RWPE2 (cell line): Measurements from ENCODE around the gene COPE.

Experiments
- ATAC-seq: fragments of 200-7000 bp; cut with Tn5 transposase; 3 replicates; pipeline ENCODE4 v1.9.1; 2021; ENCODE audit warnings: low read depth
- DNase-seq: peaks from one replicate; pipeline ENCODE4 v3.0.0-alpha.2; 2020; ENCODE audit warnings: low spot score
- H3K27ac ChIP-seq: fragments of 450-650 bp; 2 replicates; pipeline ENCODE4 v1.5.1; 2017; ENCODE audit warnings: mild to moderate bottlenecking; ENCODE audit not compliant: poor library complexity, severe bottlenecking
- H3K27me3 ChIP-seq: fragments of 250-450 bp; sonication (Bioruptor Pico); 2 replicates; pipeline ENCODE4 v1.5.1; 2021; ENCODE audit warnings: mild to moderate bottlenecking, moderate library complexity; ENCODE audit not compliant: insufficient read depth, poor library complexity, severe bottlenecking
- H3K36me3 ChIP-seq: fragments of 250-450 bp; sonication (Bioruptor Pico); 2 replicates; pipeline ENCODE4 v1.5.1; 2020; ENCODE audit warnings: low read depth, mild to moderate bottlenecking, moderate library complexity
- H3K4me1 ChIP-seq: fragments of 250-450 bp; sonication (Bioruptor Pico); 2 replicates; pipeline ENCODE4 v1.5.1; 2021; ENCODE audit warnings: mild to moderate bottlenecking, moderate library complexity; ENCODE audit not compliant: insufficient read depth, poor library complexity, severe bottlenecking
- H3K4me3 ChIP-seq: fragments of 250-450 bp; sonication (Bioruptor Pico); 2 replicates; pipeline ENCODE4 v1.5.1; 2021; ENCODE audit warnings: mild to moderate bottlenecking, moderate library complexity; ENCODE audit not compliant: severe bottlenecking
- H3K9me3 ChIP-seq: fragments of 250-450 bp; sonication (Bioruptor Pico); 2 replicates; pipeline ENCODE4 v1.5.1; 2021; ENCODE audit warnings: mild to moderate bottlenecking, moderate library complexity; ENCODE audit not compliant: severe bottlenecking
- TF ChIP-seq, protein P1 (sequence below): fragments of 450-650 bp; IDR thresholded peaks from one replicate; pipeline ENCODE4 v1.5.1; 2017; ENCODE audit warnings: mild to moderate bottlenecking, moderate library complexity; ENCODE audit not compliant: poor library complexity, severe bottlenecking

COPE gene

GRCh38 chr19:18886972-18887371 lies 32.2 kb downstream of the COPE start:
- H3K27me3 ChIP-seq, result no peaks in the 10 kb centered on the region
- ATAC-seq, result no peak
- DNase-seq, result no peak
- H3K4me3 ChIP-seq, result no peak overlapping the region
- no peaks in the 10 kb centered on the region for H3K9me3 ChIP-seq
- H3K4me1 ChIP-seq, result no peaks in the 10 kb centered on the region
- H3K27ac ChIP-seq, result no peak overlapping the region
- H3K36me3 ChIP-seq, result no peaks in the 10 kb centered on the region
- TF ChIP-seq, protein P1, sequence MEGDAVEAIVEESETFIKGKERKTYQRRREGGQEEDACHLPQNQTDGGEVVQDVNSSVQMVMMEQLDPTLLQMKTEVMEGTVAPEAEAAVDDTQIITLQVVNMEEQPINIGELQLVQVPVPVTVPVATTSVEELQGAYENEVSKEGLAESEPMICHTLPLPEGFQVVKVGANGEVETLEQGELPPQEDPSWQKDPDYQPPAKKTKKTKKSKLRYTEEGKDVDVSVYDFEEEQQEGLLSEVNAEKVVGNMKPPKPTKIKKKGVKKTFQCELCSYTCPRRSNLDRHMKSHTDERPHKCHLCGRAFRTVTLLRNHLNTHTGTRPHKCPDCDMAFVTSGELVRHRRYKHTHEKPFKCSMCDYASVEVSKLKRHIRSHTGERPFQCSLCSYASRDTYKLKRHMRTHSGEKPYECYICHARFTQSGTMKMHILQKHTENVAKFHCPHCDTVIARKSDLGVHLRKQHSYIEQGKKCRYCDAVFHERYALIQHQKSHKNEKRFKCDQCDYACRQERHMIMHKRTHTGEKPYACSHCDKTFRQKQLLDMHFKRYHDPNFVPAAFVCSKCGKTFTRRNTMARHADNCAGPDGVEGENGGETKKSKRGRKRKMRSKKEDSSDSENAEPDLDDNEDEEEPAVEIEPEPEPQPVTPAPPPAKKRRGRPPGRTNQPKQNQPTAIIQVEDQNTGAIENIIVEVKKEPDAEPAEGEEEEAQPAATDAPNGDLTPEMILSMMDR, result no peak

GRCh38 chr19:18883526-18884304 lies 35.5 kb downstream of the COPE start:
- no peaks in the 10 kb centered on the region for H3K27me3 ChIP-seq
- ATAC-seq (no peak), DNase-seq (no peak)
- H3K9me3 ChIP-seq, result no peaks in the 10 kb centered on the region
- TF ChIP-seq, protein P1, result no peak
- no peaks in the 10 kb centered on the region for H3K36me3 ChIP-seq
- H3K4me3 ChIP-seq, result no peak overlapping the region
- H3K27ac ChIP-seq, result no peak overlapping the region
- H3K4me1 ChIP-seq, result no peaks in the 10 kb centered on the region

GRCh38 chr19:18881491-18881890 lies 37.7 kb downstream of the COPE start:
- Histone ChIP-seq H3K9me3 (no peaks in the 10 kb centered on the region), H3K27ac (no peak overlapping the region), H3K4me1 (no peaks in the 10 kb centered on the region), H3K4me3 (no peak overlapping the region), H3K36me3 (no peaks in the 10 kb centered on the region), H3K27me3 (no peaks in the 10 kb centered on the region)
- TF ChIP-seq, protein P1, result no peak
- ATAC-seq (no peak), DNase-seq (peak; percentile 42)

GRCh38 chr19:18879579-18880373 lies 39.4 kb downstream of the COPE start:
- Histone ChIP-seq H3K9me3 (no peaks in the 10 kb centered on the region), H3K27me3 (no peaks in the 10 kb centered on the region), H3K4me1 (no peaks in the 10 kb centered on the region), H3K4me3 (no peak overlapping the region), H3K27ac (no peak overlapping the region), H3K36me3 (no peaks in the 10 kb centered on the region)
- ATAC-seq (peak; percentile 65), DNase-seq (peak; percentile 73)
- TF ChIP-seq, protein P1, result no peak
